Upper lobe of right lung (tissue), 1 donor: Measurements from ENCODE around the gene MEGF6. TPM values are rescaled to one million over a fixed set of nuclear protein-coding genes. Genes with fewer than 3 reads are reported as not detected.

Experiments used
- ATAC-seq: fragments of 200-7000 bp; cut with Tn5 transposase; one replicate; pipeline ENCODE4 v1.9.1; 2020; ENCODE audit warnings: mild to moderate bottlenecking, moderate library complexity
- DNase-seq: peaks from one replicate; pipeline ENCODE4 v3.0.0-alpha.2; 2020
- H3K27ac ChIP-seq: fragments of 200-600 bp; one replicate; pipeline ENCODE4 v1.8.0; 2022
- H3K27me3 ChIP-seq: fragments of 200-600 bp; one replicate; pipeline ENCODE4 v1.8.0; 2022; ENCODE audit warnings: mild to moderate bottlenecking
- H3K36me3 ChIP-seq: fragments of 200-600 bp; one replicate; pipeline ENCODE4 v1.8.0; 2022
- H3K4me1 ChIP-seq: fragments of 200-600 bp; one replicate; pipeline ENCODE4 v1.8.0; 2022
- H3K4me3 ChIP-seq: fragments of 200-600 bp; one replicate; pipeline ENCODE4 v1.8.0; 2022; ENCODE audit warnings: mild to moderate bottlenecking
- H3K9me3 ChIP-seq: fragments of 200-600 bp; one replicate; pipeline ENCODE4 v1.8.0; 2022
- intact Hi-C: fragments of 100-400 bp; cut with DNase I; formaldehyde crosslinking; loops from one replicate; pipeline ENCODE4 v1.11.0; 2022
- total RNA-seq: library from RNA; stranded (reverse); fragmentation: NEBNext Ultra II Directional; extraction: Animal tissue kit (Norgen Biotek cat#: 25700); gene quantifications from one replicate; pipeline ENCODE4 v1.2.1, GENCODE V29; 2021
- TF ChIP-seq, protein P1 (sequence below): fragments of 200-600 bp; IDR thresholded peaks from one replicate; pipeline ENCODE4 v1.8.0; 2022; ENCODE audit warnings: antibody characterized with exemption
- donor health status: DM: no; HTN: yes; CAD: no; lungs with severe emphysema.

MEGF6 gene
- total RNA-seq, 1 donor from 2014 or later, result 96.6 TPM

- H3K4me3 ChIP-seq, result no peak overlapping the region
- no peak for DNase-seq
- H3K4me1 ChIP-seq, result no peaks in the 10 kb centered on the region
- ATAC-seq, result no peak
- H3K9me3 ChIP-seq, result no peaks in the 10 kb centered on the region
- no peaks in the 10 kb centered on the region for H3K36me3 ChIP-seq
- TF ChIP-seq, protein P1, sequence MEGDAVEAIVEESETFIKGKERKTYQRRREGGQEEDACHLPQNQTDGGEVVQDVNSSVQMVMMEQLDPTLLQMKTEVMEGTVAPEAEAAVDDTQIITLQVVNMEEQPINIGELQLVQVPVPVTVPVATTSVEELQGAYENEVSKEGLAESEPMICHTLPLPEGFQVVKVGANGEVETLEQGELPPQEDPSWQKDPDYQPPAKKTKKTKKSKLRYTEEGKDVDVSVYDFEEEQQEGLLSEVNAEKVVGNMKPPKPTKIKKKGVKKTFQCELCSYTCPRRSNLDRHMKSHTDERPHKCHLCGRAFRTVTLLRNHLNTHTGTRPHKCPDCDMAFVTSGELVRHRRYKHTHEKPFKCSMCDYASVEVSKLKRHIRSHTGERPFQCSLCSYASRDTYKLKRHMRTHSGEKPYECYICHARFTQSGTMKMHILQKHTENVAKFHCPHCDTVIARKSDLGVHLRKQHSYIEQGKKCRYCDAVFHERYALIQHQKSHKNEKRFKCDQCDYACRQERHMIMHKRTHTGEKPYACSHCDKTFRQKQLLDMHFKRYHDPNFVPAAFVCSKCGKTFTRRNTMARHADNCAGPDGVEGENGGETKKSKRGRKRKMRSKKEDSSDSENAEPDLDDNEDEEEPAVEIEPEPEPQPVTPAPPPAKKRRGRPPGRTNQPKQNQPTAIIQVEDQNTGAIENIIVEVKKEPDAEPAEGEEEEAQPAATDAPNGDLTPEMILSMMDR, result no peak
- no peaks in the 10 kb centered on the region for H3K27me3 ChIP-seq
- no peak overlapping the region for H3K27ac ChIP-seq
- intact Hi-C loops, result no loop called here
These were observed 55.0 kb downstream of the MEGF6 start for GRCh38 chr1:3556336-3556735.

DNA sequence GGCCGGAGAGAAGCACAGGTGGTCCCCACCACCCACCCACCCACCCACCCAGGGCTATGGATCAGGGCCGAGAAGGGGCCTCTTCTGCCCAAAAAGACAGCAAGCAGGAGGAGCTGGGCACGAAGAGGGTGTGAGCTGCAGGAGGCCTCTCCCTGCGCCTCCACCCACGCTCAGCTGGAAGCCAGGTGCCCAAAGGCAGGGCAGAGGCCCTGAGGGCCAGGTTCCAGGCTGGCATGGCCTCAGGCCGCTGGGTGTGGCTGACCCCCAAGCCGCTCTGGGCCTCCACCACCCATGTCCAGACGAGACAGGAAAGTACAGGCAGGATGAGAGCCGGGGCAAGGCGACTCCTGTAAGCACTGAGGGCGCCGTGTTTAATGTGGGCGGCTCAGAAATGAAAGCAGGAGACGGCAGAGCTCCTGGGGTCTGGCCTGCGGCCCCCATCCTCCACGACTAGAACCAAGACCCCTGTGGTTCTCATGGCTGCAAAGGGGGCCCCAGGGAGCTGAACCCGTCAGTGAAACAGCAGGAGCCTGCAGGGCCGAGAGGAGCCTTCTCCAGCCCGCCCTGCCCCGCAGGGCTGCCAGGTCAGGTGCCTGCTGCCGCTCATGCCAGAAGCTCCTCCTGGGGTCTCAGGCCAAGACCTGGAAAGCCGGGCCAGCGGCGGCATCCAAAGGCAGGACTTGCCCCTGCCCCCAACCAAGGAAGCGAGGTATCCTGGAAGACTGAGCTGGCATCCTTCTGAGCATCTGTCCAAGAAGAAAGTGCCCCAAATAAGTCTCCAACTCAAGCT is 56.0 kb downstream of the MEGF6 start:
- TF ChIP-seq, protein P1, result no peak
- Histone ChIP-seq H3K4me3 (no peak overlapping the region), H3K4me1 (no peaks in the 10 kb centered on the region), H3K36me3 (no peaks in the 10 kb centered on the region), H3K9me3 (no peaks in the 10 kb centered on the region), H3K27ac (no peak overlapping the region), H3K27me3 (no peaks in the 10 kb centered on the region)
- ATAC-seq, result no peak
- intact Hi-C loops, result no loop called here
- no peak for DNase-seq

- no peaks in the 10 kb centered on the region for H3K36me3 ChIP-seq
- no peaks in the 10 kb centered on the region for H3K27me3 ChIP-seq
- H3K4me1 ChIP-seq, result peaks cover 1% of the 10 kb centered on the region
- TF ChIP-seq, protein P1, result no peak
- intact Hi-C loops, result no loop called here
- no peak overlapping the region for H3K4me3 ChIP-seq
- no peak overlapping the region for H3K27ac ChIP-seq
- ATAC-seq (no peak), DNase-seq (no peak)
- H3K9me3 ChIP-seq, result no peaks in the 10 kb centered on the region
These were observed 57.4 kb downstream of the MEGF6 start for GRCh38 chr1:3553940-3554223.

GRCh38 chr1:3553166-3553939 is 58.0 kb downstream of the MEGF6 start:
- H3K9me3 ChIP-seq, result no peaks in the 10 kb centered on the region

GRCh38 chr1:3552751-3553150 is 58.6 kb downstream of the MEGF6 start:
- DNase-seq (no peak), ATAC-seq (no peak)
- Histone ChIP-seq H3K4me1 (peaks cover 10% of the 10 kb centered on the region), H3K36me3 (no peaks in the 10 kb centered on the region), H3K9me3 (no peaks in the 10 kb centered on the region), H3K27me3 (no peaks in the 10 kb centered on the region), H3K4me3 (no peak overlapping the region), H3K27ac (no peak overlapping the region)
- TF ChIP-seq, protein P1, result no peak
- intact Hi-C loops, result no loop called here

More at GRCh38 chr1:3553166-3553939, 58.0 kb downstream of the MEGF6 start:
- intact Hi-C loops, result no loop called here
- Histone ChIP-seq H3K27ac (no peak overlapping the region), H3K27me3 (no peaks in the 10 kb centered on the region), H3K36me3 (no peaks in the 10 kb centered on the region), H3K4me1 (peaks cover 6% of the 10 kb centered on the region), H3K4me3 (no peak overlapping the region)
- TF ChIP-seq, protein P1, result no peak
- no peak for DNase-seq
- no peak for ATAC-seq
